Activated CD8-positive, alpha-beta T cell treated with anti-CD3 and anti-CD28 coated beads for 36 hours (primary cell): Measurements from ENCODE around the gene CFAP221. TPM values are rescaled to one million over a fixed set of nuclear protein-coding genes. Genes with fewer than 3 reads are reported as not detected.

ENCODE experiments used
- ATAC-seq: fragments of 200-7000 bp; cut with Tn5 transposase; one replicate; pipeline ENCODE4 v1.10.0; 2021; ENCODE audit warnings: mild to moderate bottlenecking, moderate library complexity
- CTCF ChIA-PET: fragments of 350-600 bp; sonication (Branson Sonifier 250); formaldehyde crosslinking; loops from one replicate; lab custom pipeline; 2021; ENCODE audit warnings: antibody characterized with exemption; lab: Charles Lee
- POLR2A ChIA-PET: fragments of 350-600 bp; sonication (Branson Sonifier 250); formaldehyde crosslinking; loops from one replicate; lab custom pipeline; 2021; ENCODE audit warnings: antibody characterized with exemption; lab: Charles Lee
- DNase-seq: peaks from one replicate; pipeline ENCODE4 v3.0.0-alpha.2; 2020
- H3K27ac Mint-ChIP-seq: one replicate; pipeline ENCODE4 v1.8.0; 2021; ENCODE audit warnings: mild to moderate bottlenecking, mixed read lengths
- H3K27me3 Mint-ChIP-seq: one replicate; pipeline ENCODE4 v1.8.0; 2021; ENCODE audit warnings: mixed read lengths
- H3K36me3 Mint-ChIP-seq: one replicate; pipeline ENCODE4 v1.8.0; 2021; ENCODE audit warnings: low read depth, mixed read lengths
- H3K4me1 Mint-ChIP-seq: one replicate; pipeline ENCODE4 v1.8.0; 2021; ENCODE audit warnings: low read depth, mixed read lengths
- H3K4me3 Mint-ChIP-seq: one replicate; pipeline ENCODE4 v1.8.0; 2021; ENCODE audit warnings: mild to moderate bottlenecking, moderate library complexity, mixed read lengths
- H3K9me3 Mint-ChIP-seq: one replicate; pipeline ENCODE4 v1.8.0; 2021; ENCODE audit warnings: mixed read lengths
- intact Hi-C: fragments of 100-400 bp; cut with micrococcal nuclease; formaldehyde crosslinking; loops from one replicate; pipeline ENCODE4 v1.10.0; 2022
- total RNA-seq, 2 experiments: library from RNA; stranded (reverse); gene quantifications; one replicate each; pipeline ENCODE4 v1.2.3, GENCODE V29; 2021
- TF ChIP-seq, protein P1 (sequence below): fragments of 200-600 bp; IDR thresholded peaks from one replicate; pipeline ENCODE4 v1.8.0; 2022; ENCODE audit warnings: antibody characterized with exemption, mild to moderate bottlenecking

CFAP221 gene
- total RNA-seq, 2 experiments from 2014 or later, result not detected

DNA sequence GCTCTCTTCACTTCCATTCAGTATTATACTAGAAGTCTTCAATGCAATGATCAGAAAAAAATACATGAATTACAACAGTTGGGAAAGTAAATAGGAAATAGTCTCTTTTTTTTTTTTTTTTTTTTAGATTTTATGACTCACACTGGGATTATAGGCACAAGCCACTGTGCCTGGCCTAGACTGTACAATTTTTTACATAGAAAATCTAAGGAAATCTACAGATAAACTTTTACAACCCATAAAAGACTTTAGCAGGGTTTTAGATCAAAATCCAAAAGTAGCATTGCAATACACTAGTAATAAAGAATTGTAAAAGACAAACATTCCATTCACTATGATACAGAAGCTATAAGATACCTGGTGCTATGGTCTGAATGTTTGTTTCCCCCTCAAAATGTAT lies 39.0 kb downstream of the CFAP221 start:
- no peak overlapping the region for H3K4me3 Mint-ChIP-seq
- no peaks in the 10 kb centered on the region for H3K27me3 Mint-ChIP-seq
- intact Hi-C loops, result no loop called here
- ATAC-seq, result no peak
- H3K9me3 Mint-ChIP-seq, result peaks cover 5% of the 10 kb centered on the region
- POLR2A ChIA-PET, result no interaction called here
- H3K4me1 Mint-ChIP-seq, result no peaks in the 10 kb centered on the region
- DNase-seq, result no peak
- TF ChIP-seq, protein P1, sequence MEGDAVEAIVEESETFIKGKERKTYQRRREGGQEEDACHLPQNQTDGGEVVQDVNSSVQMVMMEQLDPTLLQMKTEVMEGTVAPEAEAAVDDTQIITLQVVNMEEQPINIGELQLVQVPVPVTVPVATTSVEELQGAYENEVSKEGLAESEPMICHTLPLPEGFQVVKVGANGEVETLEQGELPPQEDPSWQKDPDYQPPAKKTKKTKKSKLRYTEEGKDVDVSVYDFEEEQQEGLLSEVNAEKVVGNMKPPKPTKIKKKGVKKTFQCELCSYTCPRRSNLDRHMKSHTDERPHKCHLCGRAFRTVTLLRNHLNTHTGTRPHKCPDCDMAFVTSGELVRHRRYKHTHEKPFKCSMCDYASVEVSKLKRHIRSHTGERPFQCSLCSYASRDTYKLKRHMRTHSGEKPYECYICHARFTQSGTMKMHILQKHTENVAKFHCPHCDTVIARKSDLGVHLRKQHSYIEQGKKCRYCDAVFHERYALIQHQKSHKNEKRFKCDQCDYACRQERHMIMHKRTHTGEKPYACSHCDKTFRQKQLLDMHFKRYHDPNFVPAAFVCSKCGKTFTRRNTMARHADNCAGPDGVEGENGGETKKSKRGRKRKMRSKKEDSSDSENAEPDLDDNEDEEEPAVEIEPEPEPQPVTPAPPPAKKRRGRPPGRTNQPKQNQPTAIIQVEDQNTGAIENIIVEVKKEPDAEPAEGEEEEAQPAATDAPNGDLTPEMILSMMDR, result no peak
- H3K27ac Mint-ChIP-seq, result no peak overlapping the region
- CTCF ChIA-PET, result no interaction called here
- no peaks in the 10 kb centered on the region for H3K36me3 Mint-ChIP-seq

DNA sequence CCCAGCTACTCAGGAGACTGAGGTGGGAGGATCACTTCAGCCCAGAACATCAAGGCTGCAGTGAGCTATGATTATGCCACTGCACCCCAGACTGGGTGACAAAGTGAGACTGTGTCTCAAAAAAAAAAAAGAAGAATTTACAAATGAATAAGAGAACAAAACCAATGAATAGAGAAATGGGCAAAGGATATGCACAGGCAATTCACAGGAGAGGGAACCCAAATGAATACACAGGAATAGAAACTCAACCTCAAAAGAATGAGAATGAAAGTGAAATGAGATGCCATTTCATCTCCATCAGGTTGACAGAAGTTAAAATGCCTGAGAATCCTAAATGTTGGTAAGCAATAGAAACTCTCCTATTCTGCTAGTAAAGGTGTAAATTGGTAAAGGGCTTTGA lies 40.2 kb downstream of the CFAP221 start:
- TF ChIP-seq, protein P1, result no peak
- peaks cover 5% of the 10 kb centered on the region for H3K9me3 Mint-ChIP-seq
- no peak overlapping the region for H3K4me3 Mint-ChIP-seq
- no peak for ATAC-seq
- no peaks in the 10 kb centered on the region for H3K36me3 Mint-ChIP-seq
- intact Hi-C loops, result no loop called here
- H3K4me1 Mint-ChIP-seq, result no peaks in the 10 kb centered on the region
- no peak for DNase-seq
- H3K27ac Mint-ChIP-seq, result no peak overlapping the region
- CTCF ChIA-PET, result no interaction called here
- H3K27me3 Mint-ChIP-seq, result no peaks in the 10 kb centered on the region
- POLR2A ChIA-PET, result no interaction called here

DNA sequence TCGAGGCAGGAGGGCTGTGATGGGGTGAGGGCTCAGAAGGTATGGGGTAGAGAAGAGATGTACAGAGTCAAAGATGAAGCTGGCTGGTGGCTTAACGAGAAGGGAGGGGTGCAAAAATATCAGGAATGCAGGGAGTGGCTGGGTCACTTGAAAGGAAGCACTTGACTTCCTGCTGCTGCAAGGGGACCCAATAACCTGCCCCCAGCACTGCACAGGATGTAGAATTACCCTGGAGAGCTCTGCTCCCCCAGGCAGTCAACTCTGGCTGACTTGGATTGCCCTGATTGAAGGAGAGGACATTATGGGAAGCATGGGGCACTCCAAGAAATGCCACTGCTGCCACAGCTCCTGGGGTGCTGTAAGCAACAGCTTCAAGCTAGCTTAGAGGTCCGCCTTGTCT lies 41.8 kb downstream of the CFAP221 start:
- Mint-ChIP-seq H3K27me3 (peaks cover 2% of the 10 kb centered on the region), H3K4me1 (no peaks in the 10 kb centered on the region), H3K27ac (no peak overlapping the region), H3K4me3 (no peak overlapping the region), H3K36me3 (no peaks in the 10 kb centered on the region), H3K9me3 (peaks cover 5% of the 10 kb centered on the region)
- TF ChIP-seq, protein P1, result no peak
- no peak for DNase-seq
- intact Hi-C loops, result no loop called here
- ATAC-seq, result no peak
- CTCF ChIA-PET, result no interaction called here
- POLR2A ChIA-PET, result no interaction called here

DNA sequence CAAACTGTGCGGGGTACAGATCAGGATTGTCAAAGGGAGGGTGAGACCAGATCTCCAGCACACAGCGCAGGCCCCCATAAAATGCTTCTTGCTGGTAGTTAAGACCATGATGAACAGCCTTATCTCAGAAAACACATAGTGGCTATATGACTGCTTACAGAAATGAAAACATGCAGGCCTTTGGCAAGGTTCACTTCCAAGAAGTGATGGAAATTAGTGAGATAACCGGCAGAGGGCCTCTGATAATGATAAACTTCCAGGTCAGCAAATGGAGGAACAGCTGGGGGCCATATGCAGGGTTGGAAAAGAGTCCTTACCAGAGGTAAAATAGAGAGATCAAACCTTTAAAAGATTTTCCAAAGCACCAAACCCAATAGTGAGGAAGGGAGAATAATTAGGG lies 46.6 kb downstream of the CFAP221 start:
- no peaks in the 10 kb centered on the region for H3K9me3 Mint-ChIP-seq
- H3K4me1 Mint-ChIP-seq, result no peaks in the 10 kb centered on the region
- ATAC-seq (no peak), DNase-seq (no peak)
- TF ChIP-seq, protein P1, result no peak
- intact Hi-C loops, result no loop called here
- no peak overlapping the region for H3K4me3 Mint-ChIP-seq
- ChIA-PET CTCF (no interaction called here), POLR2A (interaction anchor here (0.6 kb wide), 1 partner anchor 319 kb away, joined by 3 read pairs; no protein-coding TSS in a partner anchor)
- no peaks in the 10 kb centered on the region for H3K36me3 Mint-ChIP-seq
- no peak overlapping the region for H3K27ac Mint-ChIP-seq
- peaks cover 4% of the 10 kb centered on the region for H3K27me3 Mint-ChIP-seq

DNA sequence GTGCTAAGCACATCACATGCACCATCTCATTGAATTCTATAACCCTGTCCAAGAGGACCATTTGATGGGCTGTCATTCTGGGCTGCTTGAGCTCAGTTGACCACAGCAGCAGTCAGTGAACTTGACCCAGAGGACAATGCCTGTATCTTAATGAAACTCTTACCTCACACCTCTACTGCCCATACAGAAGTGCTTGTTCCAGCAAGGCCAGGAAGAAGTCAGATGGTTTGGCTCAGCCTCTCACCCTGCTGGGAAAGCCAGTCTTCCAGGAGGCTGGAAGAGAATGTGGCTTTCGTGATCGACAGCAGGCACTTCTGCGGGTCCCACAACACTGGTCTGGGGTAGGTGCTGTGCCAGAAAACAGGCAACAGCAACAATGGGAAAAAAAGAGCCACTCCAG lies 47.3 kb downstream of the CFAP221 start:
- Mint-ChIP-seq H3K4me1 (no peaks in the 10 kb centered on the region), H3K36me3 (no peaks in the 10 kb centered on the region), H3K27me3 (peaks cover 4% of the 10 kb centered on the region), H3K9me3 (no peaks in the 10 kb centered on the region), H3K4me3 (no peak overlapping the region), H3K27ac (no peak overlapping the region)
- no peak for DNase-seq
- ChIA-PET POLR2A (no interaction called here), CTCF (no interaction called here)
- no peak for ATAC-seq
- TF ChIP-seq, protein P1, result no peak
- intact Hi-C loops, result no loop called here
